ENCODE data around the gene TST. TPM values are rescaled to one million over a fixed set of nuclear protein-coding genes. Genes with fewer than 3 reads are reported as not detected.

The TST gene
- total RNA-seq, 3 donors from 2014 or later (not counting 1 experiment from before 2014, with no cell fraction given), result 3.1 to 4.9 (median 4.3) TPM

DNA sequence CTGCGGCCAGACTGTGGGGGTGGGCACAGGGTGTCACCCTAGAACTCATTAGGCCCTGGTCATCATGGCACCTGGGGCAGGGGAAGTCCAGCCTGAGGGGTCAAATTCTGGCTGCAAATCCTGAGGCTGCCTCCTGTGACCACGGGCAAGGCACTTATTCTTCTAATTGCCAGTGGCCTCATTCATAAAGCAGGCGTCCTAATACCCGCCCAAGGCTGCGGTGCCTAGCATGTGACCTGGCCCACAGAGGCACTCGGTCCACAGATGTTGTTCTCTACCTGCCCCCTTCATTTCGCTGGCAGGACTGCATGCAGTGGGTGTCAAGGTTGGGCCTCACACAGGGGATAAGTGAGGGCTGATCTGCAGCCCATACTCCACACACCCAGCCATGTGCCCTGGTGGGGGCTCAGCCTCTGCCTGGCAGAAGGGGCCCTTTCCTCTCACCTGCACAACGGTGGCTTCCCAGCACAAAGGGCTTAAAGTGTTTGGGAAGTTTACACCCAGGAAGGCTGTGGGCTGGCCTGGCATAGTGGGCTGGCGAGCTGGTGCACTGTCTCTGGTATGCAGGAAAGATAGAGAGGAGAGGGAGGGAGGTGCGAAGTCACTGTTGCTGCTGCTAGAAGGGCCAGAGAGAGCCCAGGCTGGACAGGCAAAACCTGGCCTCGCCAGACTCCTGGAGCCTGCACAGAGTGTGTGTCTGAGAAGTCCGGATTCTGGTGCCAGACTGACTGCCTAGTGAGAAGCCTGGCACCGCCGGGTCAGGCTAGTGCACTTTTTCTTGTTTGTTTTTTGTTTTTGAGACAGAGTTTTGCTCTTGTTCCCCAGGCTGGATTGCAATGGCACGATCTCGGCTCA, 3.5 kb upstream of the TST start:
- intact Hi-C loops (cut with micrococcal nuclease), result no loop called here
- H3K4me1 Mint-ChIP-seq, result peaks cover 12 to 34% of the 10 kb centered on the region in 2 donors

DNA sequence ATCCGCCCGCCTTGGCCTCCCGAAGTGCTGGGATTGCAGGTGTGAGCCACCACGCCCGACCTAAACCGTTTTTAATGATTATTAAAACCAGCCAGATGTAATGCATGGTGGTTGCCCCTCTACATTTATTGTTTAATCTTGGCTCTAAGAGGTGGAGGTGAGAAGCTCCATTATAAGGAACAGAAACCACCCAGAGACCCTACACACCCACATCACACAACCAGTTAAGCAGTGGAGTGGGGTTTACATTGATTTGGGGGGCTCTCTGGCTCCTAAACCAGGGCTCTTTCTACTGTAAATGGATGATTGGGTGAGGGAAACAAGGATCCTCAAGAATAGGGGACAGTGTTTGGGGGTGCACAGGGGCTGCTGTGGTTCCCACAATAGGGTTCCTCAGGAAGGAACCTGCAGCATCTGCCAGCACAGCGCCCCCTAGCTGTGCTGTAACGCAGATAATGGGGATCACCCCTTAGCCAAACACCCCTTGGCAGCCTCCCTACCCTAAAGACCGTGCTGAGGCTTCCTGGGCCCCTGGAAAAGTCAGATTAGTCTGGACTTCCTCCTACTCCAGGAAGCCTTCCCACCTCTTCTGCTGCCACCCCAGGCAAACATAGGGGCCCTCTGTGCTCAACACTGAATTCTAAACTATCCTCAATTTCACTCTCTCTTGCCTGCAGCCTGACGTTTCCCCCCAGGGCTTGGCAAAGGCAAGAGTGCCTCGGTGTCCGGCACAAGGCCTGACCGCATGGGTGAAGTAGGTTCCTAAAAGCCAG, 2.6 kb upstream of the TST start:
- no peaks in the 10 kb centered on the region for H3K36me3 Mint-ChIP-seq
- TF ChIP-seq, protein P1, sequence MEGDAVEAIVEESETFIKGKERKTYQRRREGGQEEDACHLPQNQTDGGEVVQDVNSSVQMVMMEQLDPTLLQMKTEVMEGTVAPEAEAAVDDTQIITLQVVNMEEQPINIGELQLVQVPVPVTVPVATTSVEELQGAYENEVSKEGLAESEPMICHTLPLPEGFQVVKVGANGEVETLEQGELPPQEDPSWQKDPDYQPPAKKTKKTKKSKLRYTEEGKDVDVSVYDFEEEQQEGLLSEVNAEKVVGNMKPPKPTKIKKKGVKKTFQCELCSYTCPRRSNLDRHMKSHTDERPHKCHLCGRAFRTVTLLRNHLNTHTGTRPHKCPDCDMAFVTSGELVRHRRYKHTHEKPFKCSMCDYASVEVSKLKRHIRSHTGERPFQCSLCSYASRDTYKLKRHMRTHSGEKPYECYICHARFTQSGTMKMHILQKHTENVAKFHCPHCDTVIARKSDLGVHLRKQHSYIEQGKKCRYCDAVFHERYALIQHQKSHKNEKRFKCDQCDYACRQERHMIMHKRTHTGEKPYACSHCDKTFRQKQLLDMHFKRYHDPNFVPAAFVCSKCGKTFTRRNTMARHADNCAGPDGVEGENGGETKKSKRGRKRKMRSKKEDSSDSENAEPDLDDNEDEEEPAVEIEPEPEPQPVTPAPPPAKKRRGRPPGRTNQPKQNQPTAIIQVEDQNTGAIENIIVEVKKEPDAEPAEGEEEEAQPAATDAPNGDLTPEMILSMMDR (IDR thresholded peaks at IDR 0.05), result peak; percentile 80
- H3K4me3 ChIP-seq (ENCODE audit: low read length), result no peak overlapping the region
- H3K4me1 ChIP-seq (ENCODE audit: control insufficient read depth, insufficient read depth, low read length), result peaks cover 33% of the 10 kb centered on the region
- H3K27ac ChIP-seq (ENCODE audit: low read length), result no peak overlapping the region
- H3K4me1 Mint-ChIP-seq, result peaks cover 12 to 34% of the 10 kb centered on the region in 2 donors
- intact Hi-C loops (cut with micrococcal nuclease), result no loop called here
- H3K27me3 ChIP-seq (ENCODE audit: control insufficient read depth, insufficient read depth, low read length), result no peaks in the 10 kb centered on the region
- no peaks in the 10 kb centered on the region for H3K9me3 Mint-ChIP-seq
- H3K27me3 Mint-ChIP-seq (ENCODE audit: low read depth in 2 of 2), result no peaks in the 10 kb centered on the region
- H3K9me3 ChIP-seq (ENCODE audit: control insufficient read depth, insufficient read depth, low read length), result no peaks in the 10 kb centered on the region
- WGBS (ENCODE audit: insufficient coverage), result 68% methylated on average over 13 of the region's 13 CpGs
- peak overlapping the region; percentile 80 for H3K4me3 Mint-ChIP-seq
- H3K36me3 ChIP-seq (ENCODE audit: control insufficient read depth, insufficient read depth, low read length), result peaks cover 10% of the 10 kb centered on the region
- DNase-seq (peak; percentile 52 to 83), ATAC-seq (peak; percentile 23 to 53 (median 45))
- peak overlapping the region in 1 of 2 donors; percentile 25 for H3K27ac Mint-ChIP-seq

More for the DNA sequence above, 3.5 kb upstream of the TST start:
- Histone ChIP-seq H3K27ac (ENCODE audit: low read length) (no peak overlapping the region), H3K9me3 (ENCODE audit: control insufficient read depth, insufficient read depth, low read length) (no peaks in the 10 kb centered on the region), H3K27me3 (ENCODE audit: control insufficient read depth, insufficient read depth, low read length) (no peaks in the 10 kb centered on the region), H3K36me3 (ENCODE audit: control insufficient read depth, insufficient read depth, low read length) (peaks cover 12% of the 10 kb centered on the region), H3K4me3 (ENCODE audit: low read length) (no peak overlapping the region), H3K4me1 (ENCODE audit: control insufficient read depth, insufficient read depth, low read length) (peaks cover 33% of the 10 kb centered on the region)
- Mint-ChIP-seq H3K27ac (no peak overlapping the region), H3K9me3 (no peaks in the 10 kb centered on the region), H3K36me3 (no peaks in the 10 kb centered on the region), H3K27me3 (ENCODE audit: low read depth in 2 of 2) (no peaks in the 10 kb centered on the region), H3K4me3 (no peak overlapping the region)
- DNase-seq, result no peak
- TF ChIP-seq, protein P1 (IDR thresholded peaks at IDR 0.05), result no peak
- no peak for ATAC-seq
- 86% methylated on average over 16 of the region's 16 CpGs for WGBS (ENCODE audit: insufficient coverage)

- intact Hi-C loops (cut with micrococcal nuclease), result no loop called here
- Histone ChIP-seq H3K4me3 (ENCODE audit: low read length) (no peak overlapping the region), H3K36me3 (ENCODE audit: control insufficient read depth, insufficient read depth, low read length) (peaks cover 10% of the 10 kb centered on the region), H3K4me1 (ENCODE audit: control insufficient read depth, insufficient read depth, low read length) (peaks cover 33% of the 10 kb centered on the region), H3K9me3 (ENCODE audit: control insufficient read depth, insufficient read depth, low read length) (no peaks in the 10 kb centered on the region), H3K27ac (ENCODE audit: low read length) (no peak overlapping the region), H3K27me3 (ENCODE audit: control insufficient read depth, insufficient read depth, low read length) (no peaks in the 10 kb centered on the region)
- Mint-ChIP-seq H3K9me3 (no peaks in the 10 kb centered on the region), H3K27me3 (ENCODE audit: low read depth in 2 of 2) (no peaks in the 10 kb centered on the region), H3K36me3 (no peaks in the 10 kb centered on the region), H3K27ac (no peak overlapping the region), H3K4me3 (no peak overlapping the region), H3K4me1 (peaks cover 12 to 34% of the 10 kb centered on the region in 2 donors)
- TF ChIP-seq, protein P1 (IDR thresholded peaks at IDR 0.05), result no peak
- DNase-seq (no peak), ATAC-seq (no peak)
- 87% methylated on average over 5 of the region's 5 CpGs for WGBS (ENCODE audit: insufficient coverage)
Observed at GRCh38 chr22:37021041-37021440, 1.8 kb upstream of the TST start.
